Retina (tissue), 1 donor: ENCODE data around the gene CD68.
A peak's percentile ranks its signal among the peaks of the same experiment; 100 is the strongest.

Experiments used
- DNase-seq: peaks from one replicate; pipeline ENCODE4 v3.0.0-alpha.2; 2016

Gene CD68

DNA sequence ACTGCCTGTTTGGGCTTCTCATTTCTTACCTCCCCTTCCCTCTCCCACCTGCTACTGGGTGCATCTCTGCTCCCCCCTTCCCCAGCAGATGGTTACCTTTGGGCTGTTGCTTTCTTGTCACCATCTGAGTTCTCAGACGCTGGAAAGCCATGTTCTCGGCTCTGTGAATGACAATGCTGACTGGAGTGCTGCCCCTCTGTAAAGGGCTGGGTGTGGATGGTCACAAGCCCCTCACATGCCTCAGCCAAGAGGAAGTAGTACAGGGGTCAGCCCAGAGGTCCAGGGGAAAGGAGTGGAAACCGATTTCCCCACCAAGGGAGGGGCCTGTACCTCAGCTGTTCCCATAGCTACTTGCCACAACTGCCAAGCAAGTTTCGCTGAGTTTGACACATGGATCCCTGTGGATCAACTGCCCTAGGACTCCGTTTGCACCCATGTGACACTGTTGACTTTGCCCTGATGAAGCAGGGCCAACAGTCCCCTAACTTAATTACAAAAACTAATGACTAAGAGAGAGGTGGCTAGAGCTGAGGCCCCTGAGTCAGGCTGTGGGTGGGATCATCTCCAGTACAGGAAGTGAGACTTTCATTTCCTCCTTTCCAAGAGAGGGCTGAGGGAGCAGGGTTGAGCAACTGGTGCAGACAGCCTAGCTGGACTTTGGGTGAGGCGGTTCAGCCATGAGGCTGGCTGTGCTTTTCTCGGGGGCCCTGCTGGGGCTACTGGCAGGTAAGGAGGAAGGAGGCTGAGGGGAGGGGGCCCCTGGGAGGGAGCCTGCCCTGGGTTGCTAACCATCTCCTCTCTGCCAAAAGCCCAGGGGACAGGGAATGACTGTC lies at the start of gene CD68:
TSS of gene CD68 (plus strand) at position 638 of the 833 bp plus-strand sequence. CDS start at position 678, 40 bp downstream.
- no peak for DNase-seq

DNA sequence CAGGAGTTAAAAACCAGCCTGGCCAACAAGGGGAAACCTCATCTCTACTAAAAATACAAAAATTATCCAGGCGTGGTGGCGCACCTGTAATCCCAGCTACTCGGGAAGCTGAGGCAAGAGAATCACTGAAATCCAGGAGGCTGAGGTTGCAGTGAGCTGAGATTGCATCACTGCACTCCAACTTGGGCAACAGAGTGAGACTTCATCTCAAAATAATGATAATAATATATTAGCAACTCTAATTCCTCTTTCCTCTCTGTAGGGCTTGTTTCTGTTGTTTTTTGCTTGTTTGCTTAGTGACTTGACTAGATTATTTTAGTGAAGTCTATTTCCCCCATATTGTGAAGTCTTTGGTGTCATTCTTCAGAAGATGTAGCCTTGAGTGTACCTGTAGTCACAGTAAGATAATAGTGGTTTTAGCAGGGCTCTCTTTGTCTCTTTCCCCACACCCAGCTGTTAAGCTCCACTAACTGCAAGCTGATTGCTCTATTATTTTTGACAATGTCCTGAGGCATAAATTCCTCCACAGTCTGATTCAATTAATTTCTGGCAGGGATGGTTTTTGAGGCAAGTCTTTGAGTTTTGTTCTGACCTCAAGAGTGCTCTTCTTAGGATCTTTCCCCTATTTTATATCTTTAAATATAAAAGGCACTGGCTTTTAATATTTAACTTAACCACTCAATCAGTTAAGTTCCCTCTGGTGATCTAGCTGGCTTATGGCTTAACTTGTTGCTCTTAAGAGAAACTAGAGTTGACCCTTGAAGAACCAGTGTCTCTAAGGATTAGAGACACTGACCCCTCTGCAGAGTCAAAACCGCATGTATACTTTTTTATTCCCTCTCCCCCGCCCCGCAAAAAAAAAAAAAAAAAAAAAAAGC lies 49.2 kb upstream of the CD68 start:
- no peak for DNase-seq

DNA sequence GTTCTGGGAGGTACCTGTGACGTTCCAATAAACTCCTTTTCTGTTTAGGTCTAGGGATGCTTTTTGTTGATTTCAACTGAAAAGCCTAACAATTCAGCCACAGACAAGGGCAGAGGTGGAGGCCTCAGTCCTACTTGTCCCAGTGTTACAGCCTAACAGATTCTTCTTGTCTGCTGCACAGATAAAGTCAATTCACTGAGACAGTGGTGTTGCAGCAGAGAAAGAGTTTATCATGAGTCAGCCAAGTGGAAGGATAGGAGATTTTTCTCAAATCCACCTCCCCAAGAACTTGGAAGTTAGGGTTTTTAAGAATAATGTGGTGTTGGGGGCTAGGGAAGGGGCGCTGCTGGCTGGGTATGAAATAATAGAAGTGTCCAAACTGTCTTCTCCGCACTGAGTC lies 41.4 kb upstream of the CD68 start:
- DNase-seq = no peak

DNA sequence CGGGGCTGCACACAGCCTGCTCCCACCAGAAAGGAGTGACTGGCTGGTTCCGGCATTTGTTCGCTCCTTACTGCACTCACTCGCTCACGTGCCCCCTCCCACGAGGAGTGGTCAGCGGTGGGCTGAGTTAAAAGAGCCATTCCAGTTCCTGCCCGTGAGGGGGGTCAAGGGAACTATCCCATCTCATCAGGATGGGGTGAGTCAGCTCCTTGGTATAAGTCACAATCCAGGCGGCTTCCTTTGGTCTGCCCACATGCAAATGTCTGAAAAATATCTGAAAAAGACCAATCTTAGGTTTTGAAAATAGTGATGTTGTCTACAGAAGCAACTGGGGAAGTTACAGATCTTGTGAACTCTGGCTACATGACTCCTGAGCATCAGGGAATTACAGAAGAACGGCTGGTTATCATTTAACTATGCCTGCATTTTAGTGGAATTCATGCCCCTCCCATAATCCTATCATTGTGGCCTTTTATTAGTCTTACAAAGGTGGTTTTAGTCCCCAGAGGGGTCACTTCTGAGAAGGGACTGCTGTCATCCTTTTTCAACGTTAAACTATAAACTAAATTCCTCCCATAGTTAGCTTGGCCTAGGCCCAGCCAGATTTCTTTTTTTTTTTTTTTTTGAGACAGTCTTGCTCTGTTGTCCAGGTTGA lies 40.4 kb upstream of the CD68 start:
- no peak for DNase-seq

DNA sequence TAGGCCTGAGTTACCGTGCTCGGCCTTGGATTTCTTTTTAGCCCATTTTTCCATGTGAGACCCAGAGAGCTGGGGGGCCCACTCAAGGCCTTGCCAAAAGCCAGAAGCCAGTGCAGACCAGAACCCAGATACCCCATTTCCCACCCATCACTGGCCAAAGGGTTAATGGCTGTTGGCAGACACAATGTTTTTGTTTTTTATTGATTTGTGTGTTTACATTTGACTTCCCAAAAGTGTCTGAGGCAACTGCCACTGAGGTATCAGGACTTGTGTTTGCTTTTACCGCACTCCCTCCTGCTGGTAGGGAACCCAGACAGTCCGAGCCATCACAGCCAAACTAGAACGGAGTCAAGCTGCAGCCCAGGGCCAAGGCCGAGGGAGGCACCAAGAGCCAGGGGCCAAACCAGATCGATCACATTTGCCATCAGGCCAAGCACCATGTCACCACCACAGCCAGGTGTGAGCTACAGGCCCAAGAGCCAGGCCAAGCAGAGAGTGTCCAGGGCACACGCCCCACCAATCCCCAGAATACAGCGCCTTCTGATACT lies 38.3 kb upstream of the CD68 start:
- no peak for DNase-seq

DNA sequence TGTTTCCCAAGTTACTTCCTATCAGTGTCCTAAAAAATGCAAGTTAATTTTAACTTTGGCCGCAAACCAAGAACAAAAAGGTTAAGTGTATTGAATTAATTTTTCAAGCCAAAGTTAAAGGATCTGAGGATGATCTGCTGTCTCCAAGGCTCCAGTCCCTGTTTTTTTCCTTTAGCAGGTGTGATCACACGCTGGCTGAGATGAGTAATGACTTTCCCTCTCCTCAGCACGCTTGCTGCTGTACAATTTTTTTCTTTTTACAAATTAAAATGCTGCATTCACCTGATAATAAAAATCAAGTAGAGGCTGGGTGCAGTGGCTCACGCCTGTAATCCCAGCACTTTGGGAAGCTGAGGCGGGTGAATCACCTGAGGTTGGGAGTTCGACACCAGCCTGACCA lies 34.5 kb upstream of the CD68 start:
- DNase-seq = no peak

- peak; percentile 66 for DNase-seq
Observed at GRCh38 chr17:7548585-7549400, 30.6 kb upstream of the CD68 start, which contains the start of gene TNFSF12. Gene TNFSF12 (plus strand): TSS chr17:7549058. CDS start chr17:7549154, 96 bp downstream.

- DNase-seq = peak; percentile 57
Observed at GRCh38 chr17:7549401-7550055, 29.9 kb upstream of the CD68 start.

DNA sequence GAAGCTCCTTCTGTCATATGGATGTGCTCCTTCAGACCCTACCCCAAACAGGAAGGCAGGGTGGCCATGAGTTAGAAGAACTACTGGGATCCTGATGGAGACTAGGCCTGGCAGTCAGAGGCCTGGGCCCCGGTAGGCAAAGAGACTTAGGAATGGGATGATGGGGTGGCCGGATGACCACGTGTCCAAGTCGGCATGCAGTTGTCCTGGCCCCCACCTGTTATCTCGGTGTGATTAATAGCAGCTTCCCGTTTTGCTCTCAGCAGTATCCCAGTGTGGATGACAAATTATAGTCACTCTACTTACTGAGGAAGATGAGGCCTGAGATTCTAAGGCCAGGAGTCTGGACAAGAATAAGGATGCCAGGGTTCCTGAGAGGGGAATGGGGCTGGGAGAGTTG lies 29.1 kb upstream of the CD68 start:
- no peak for DNase-seq

GRCh38 chr17:7551396-7551795 lies 28.0 kb upstream of the CD68 start:
- no peak for DNase-seq

- no peak for DNase-seq
Observed at GRCh38 chr17:7552621-7553051, 26.8 kb upstream of the CD68 start.

DNA sequence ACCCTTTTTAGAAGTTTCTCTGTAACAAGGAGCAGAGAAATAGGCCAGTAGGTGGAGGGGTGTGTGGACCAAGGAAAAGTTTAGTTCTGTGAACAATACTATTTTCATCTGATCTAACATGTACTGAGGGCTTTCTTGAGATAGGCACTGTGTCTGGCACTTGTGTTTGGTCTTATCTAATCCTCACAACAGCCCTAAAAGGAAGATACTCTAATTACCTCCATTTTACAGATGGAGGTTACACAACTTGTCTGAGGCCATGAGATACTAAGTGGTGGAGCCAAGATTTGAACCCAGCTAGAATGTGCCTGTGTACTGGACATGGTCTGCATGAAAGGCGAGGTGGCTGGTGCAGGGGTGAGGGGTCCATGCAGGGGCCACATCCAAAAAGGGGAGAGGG lies 26.1 kb upstream of the CD68 start:
- no peak for DNase-seq

DNA sequence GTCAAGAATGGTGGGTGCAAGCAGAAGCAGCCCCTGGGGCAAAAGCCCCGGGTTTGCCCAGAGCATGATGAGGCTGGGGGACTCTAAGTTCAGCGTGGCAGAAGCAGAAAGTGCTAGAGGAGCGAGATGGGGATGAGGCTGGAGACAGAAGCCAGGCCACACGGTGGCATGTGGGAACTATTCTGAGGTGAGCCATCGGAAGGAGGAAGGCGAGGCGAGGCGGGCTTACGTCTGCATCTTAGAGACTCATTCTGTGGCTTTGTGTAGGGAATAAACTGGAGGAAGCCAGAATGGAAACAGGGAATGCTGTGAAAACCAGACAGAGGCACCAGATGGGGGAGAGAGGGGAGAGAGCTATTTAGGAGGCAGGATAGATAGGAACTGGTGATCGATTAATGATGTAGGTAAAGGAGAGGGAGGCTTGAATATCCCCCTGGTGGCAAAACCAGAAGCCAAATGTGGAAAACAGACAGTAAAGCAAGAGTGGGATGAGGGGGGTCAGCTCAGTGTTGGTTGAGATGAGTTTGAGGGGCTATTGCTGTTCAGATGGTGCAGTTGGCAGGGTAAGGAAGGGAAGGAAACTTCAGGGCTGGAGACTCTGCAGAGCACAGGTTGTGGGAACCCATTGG lies 24.0 kb upstream of the CD68 start:
- no peak for DNase-seq

GRCh38 chr17:7556627-7557026 lies 22.8 kb upstream of the CD68 start:
- DNase-seq = no peak

DNA sequence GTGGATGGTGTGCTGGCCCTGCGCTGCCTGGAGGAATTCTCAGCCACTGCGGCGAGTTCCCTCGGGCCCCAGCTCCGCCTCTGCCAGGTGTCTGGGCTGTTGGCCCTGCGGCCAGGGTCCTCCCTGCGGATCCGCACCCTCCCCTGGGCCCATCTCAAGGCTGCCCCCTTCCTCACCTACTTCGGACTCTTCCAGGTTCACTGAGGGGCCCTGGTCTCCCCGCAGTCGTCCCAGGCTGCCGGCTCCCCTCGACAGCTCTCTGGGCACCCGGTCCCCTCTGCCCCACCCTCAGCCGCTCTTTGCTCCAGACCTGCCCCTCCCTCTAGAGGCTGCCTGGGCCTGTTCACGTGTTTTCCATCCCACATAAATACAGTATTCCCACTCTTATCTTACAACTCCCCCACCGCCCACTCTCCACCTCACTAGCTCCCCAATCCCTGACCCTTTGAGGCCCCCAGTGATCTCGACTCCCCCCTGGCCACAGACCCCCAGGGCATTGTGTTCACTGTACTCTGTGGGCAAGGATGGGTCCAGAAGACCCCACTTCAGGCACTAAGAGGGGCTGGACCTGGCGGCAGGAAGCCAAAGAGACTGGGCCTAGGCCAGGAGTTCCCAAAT lies 22.2 kb upstream of the CD68 start:
- DNase-seq = no peak

- no peak for DNase-seq
Observed at GRCh38 chr17:7557775-7558543, 21.5 kb upstream of the CD68 start.

DNA sequence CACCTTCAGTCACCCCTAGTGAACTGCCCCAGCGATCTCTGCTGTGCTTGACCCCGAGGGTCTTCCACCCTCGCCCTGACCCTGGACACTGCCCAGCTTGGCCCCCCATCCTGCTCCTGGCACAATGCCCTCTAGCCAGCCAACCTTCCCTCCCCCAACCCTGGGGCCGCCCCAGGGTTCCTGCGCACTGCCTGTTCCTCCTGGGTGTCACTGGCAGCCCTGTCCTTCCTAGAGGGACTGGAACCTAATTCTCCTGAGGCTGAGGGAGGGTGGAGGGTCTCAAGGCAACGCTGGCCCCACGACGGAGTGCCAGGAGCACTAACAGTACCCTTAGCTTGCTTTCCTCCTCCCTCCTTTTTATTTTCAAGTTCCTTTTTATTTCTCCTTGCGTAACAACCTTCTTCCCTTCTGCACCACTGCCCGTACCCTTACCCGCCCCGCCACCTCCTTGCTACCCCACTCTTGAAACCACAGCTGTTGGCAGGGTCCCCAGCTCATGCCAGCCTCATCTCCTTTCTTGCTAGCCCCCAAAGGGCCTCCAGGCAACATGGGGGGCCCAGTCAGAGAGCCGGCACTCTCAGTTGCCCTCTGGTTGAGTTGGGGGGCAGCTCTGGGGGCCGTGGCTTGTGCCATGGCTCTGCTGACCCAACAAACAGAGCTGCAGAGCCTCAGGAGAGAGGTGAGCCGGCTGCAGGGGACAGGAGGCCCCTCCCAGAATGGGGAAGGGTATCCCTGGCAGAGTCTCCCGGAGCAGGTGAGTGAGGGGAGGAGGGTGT lies 20.7 kb upstream of the CD68 start, which contains the start of gene TNFSF13:
TSS of gene TNFSF13 (plus strand) at position 207 of the 776 bp plus-strand sequence. CDS start at position 497, 290 bp downstream.
- DNase-seq = no peak

DNA sequence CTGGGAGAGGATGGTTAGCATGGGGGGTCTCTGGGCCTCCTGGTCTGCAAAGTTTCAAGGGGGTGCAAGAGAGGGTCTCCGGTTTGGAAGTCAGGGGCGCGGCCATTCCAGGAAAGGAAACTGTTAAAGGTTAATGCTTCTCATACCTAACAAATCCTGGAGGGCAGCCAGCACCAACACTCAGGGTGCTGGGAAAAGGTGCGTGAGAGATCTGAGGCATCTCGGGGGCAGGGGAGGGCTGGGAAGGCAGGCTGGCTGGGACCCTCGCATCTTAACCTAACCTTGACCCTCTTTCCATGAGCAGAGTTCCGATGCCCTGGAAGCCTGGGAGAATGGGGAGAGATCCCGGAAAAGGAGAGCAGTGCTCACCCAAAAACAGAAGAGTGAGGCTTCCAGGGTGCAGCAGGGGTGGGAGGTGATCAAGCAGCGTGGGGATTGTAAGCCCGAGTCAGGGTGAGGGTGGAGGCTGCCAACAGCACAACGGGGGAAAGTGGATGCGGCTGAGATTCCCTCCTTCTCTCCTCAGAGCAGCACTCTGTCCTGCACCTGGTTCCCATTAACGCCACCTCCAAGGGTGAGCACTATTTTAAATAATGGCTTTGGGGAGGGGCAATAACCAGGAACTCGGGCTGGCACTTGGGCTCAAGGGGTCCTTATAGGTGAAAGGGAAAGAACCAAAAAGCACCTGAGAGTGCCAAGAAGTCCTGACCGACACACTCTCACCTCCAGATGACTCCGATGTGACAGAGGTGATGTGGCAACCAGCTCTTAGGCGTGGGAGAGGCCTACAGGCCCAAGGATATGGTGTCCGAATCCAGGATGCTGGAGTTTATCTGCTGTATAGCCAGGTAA lies 19.9 kb upstream of the CD68 start:
- DNase-seq = no peak
